Stimulated activated naive CD8-positive, alpha-beta T cell treated with anti-CD3 and anti-CD28 coated beads, Interleukin-15, amount 100 ng/mL, for 72 hours (primary cell): ENCODE measurements around the gene TTPAL.

Experiments
- ATAC-seq: fragments of 150-1000 bp; cut with Tn5 transposase; 2 replicates; pipeline ENCODE4 v1.10.0; 2021; ENCODE audit warnings: mild to moderate bottlenecking, moderate library complexity
- DNase-seq, 2 donors: peaks; one replicate each; pipeline ENCODE4 v3.0.0; 2021 to 2022
- H3K27ac Mint-ChIP-seq, 2 donors: one replicate each; pipeline ENCODE4 v1.8.0; 2022; ENCODE audit warnings: mild to moderate bottlenecking in 2 of 2, mixed read lengths in 2 of 2, moderate library complexity in 2 of 2
- H3K27me3 Mint-ChIP-seq: one replicate; pipeline ENCODE4 v1.8.0; 2022; ENCODE audit warnings: mixed read lengths
- H3K4me1 Mint-ChIP-seq: one replicate; pipeline ENCODE4 v1.8.0; 2022; ENCODE audit warnings: mild to moderate bottlenecking, mixed read lengths
- H3K4me3 Mint-ChIP-seq, 2 donors: one replicate each; pipeline ENCODE4 v1.8.0; 2022; ENCODE audit warnings: mild to moderate bottlenecking in 2 of 2, mixed read lengths in 2 of 2, moderate library complexity in 1 of 2
- H3K9me3 Mint-ChIP-seq, 2 donors: one replicate each; pipeline ENCODE4 v1.8.0; 2022; ENCODE audit warnings: mixed read lengths in 2 of 2

TTPAL gene

GRCh38 chr20:44433751-44434538, 41.7 kb upstream of the TTPAL start:
- no peak overlapping the region for H3K27ac Mint-ChIP-seq
- no peaks in the 10 kb centered on the region for H3K9me3 Mint-ChIP-seq
- H3K27me3 Mint-ChIP-seq: peaks cover 16% of the 10 kb centered on the region
- no peak for ATAC-seq
- DNase-seq: no peak
- no peak overlapping the region for H3K4me3 Mint-ChIP-seq
- H3K4me1 Mint-ChIP-seq: no peaks in the 10 kb centered on the region

- DNase-seq: no peak
- H3K4me3 Mint-ChIP-seq: no peak overlapping the region
- H3K4me1 Mint-ChIP-seq: no peaks in the 10 kb centered on the region
- no peaks in the 10 kb centered on the region for H3K9me3 Mint-ChIP-seq
- H3K27me3 Mint-ChIP-seq: peaks cover 16% of the 10 kb centered on the region
- ATAC-seq: no peak
- H3K27ac Mint-ChIP-seq: peak overlapping the region in 1 of 2 donors; percentile 7
These were observed 39.9 kb upstream of the TTPAL start for GRCh38 chr20:44435630-44436335.

GRCh38 chr20:44436393-44436792, 39.3 kb upstream of the TTPAL start:
- DNase-seq: no peak
- ATAC-seq: no peak
- Mint-ChIP-seq H3K4me3 (no peak overlapping the region), H3K27me3 (peaks cover 16% of the 10 kb centered on the region), H3K27ac (no peak overlapping the region), H3K9me3 (no peaks in the 10 kb centered on the region), H3K4me1 (no peaks in the 10 kb centered on the region)

GRCh38 chr20:44437497-44437896, 38.2 kb upstream of the TTPAL start:
- no peak for DNase-seq
- H3K4me1 Mint-ChIP-seq: no peaks in the 10 kb centered on the region
- H3K27me3 Mint-ChIP-seq: peaks cover 9% of the 10 kb centered on the region
- no peak overlapping the region for H3K27ac Mint-ChIP-seq
- H3K4me3 Mint-ChIP-seq: no peak overlapping the region
- ATAC-seq: no peak
- H3K9me3 Mint-ChIP-seq: no peaks in the 10 kb centered on the region

- Mint-ChIP-seq H3K4me1 (no peaks in the 10 kb centered on the region), H3K9me3 (no peaks in the 10 kb centered on the region), H3K4me3 (no peak overlapping the region), H3K27ac (no peak overlapping the region), H3K27me3 (no peaks in the 10 kb centered on the region)
- no peak for ATAC-seq
- DNase-seq: no peak
These were observed 36.9 kb upstream of the TTPAL start for GRCh38 chr20:44438782-44439181.

GRCh38 chr20:44439318-44439717, 36.4 kb upstream of the TTPAL start:
- no peak overlapping the region for H3K4me3 Mint-ChIP-seq
- ATAC-seq: no peak
- no peak for DNase-seq
- no peak overlapping the region for H3K27ac Mint-ChIP-seq
- no peaks in the 10 kb centered on the region for H3K27me3 Mint-ChIP-seq
- H3K4me1 Mint-ChIP-seq: no peaks in the 10 kb centered on the region
- H3K9me3 Mint-ChIP-seq: no peaks in the 10 kb centered on the region

- Mint-ChIP-seq H3K4me3 (no peak overlapping the region), H3K4me1 (no peaks in the 10 kb centered on the region), H3K27ac (no peak overlapping the region), H3K9me3 (no peaks in the 10 kb centered on the region), H3K27me3 (no peaks in the 10 kb centered on the region)
- DNase-seq: no peak
- ATAC-seq: no peak
These were observed 33.2 kb upstream of the TTPAL start for GRCh38 chr20:44442298-44443070.

GRCh38 chr20:44445742-44446710, 29.6 kb upstream of the TTPAL start:
- Mint-ChIP-seq H3K27ac (no peak overlapping the region), H3K9me3 (no peaks in the 10 kb centered on the region), H3K4me1 (no peaks in the 10 kb centered on the region), H3K4me3 (no peak overlapping the region), H3K27me3 (no peaks in the 10 kb centered on the region)
- no peak for ATAC-seq
- no peak for DNase-seq

GRCh38 chr20:44447827-44448419, 27.8 kb upstream of the TTPAL start:
- ATAC-seq (no peak), DNase-seq (no peak)
- H3K27me3 Mint-ChIP-seq: no peaks in the 10 kb centered on the region
- H3K9me3 Mint-ChIP-seq: no peaks in the 10 kb centered on the region
- H3K4me3 Mint-ChIP-seq: no peak overlapping the region
- no peak overlapping the region for H3K27ac Mint-ChIP-seq
- H3K4me1 Mint-ChIP-seq: no peaks in the 10 kb centered on the region

- ATAC-seq: no peak
- Mint-ChIP-seq H3K4me1 (no peaks in the 10 kb centered on the region), H3K27ac (no peak overlapping the region), H3K4me3 (no peak overlapping the region), H3K27me3 (no peaks in the 10 kb centered on the region), H3K9me3 (no peaks in the 10 kb centered on the region)
- DNase-seq: no peak
These were observed 26.7 kb upstream of the TTPAL start for GRCh38 chr20:44448753-44449546.

GRCh38 chr20:44449864-44450263, 25.8 kb upstream of the TTPAL start:
- Mint-ChIP-seq H3K27ac (no peak overlapping the region), H3K9me3 (no peaks in the 10 kb centered on the region), H3K27me3 (no peaks in the 10 kb centered on the region), H3K4me1 (no peaks in the 10 kb centered on the region), H3K4me3 (no peak overlapping the region)
- ATAC-seq: no peak
- no peak for DNase-seq

GRCh38 chr20:44450281-44450889, 25.3 kb upstream of the TTPAL start:
- Mint-ChIP-seq H3K4me1 (no peaks in the 10 kb centered on the region), H3K27ac (peak overlapping the region in 1 of 2 donors; percentile 21), H3K27me3 (no peaks in the 10 kb centered on the region), H3K9me3 (no peaks in the 10 kb centered on the region), H3K4me3 (no peak overlapping the region)
- DNase-seq (no peak), ATAC-seq (no peak)

GRCh38 chr20:44450903-44451450, 24.7 kb upstream of the TTPAL start:
- Mint-ChIP-seq H3K27me3 (no peaks in the 10 kb centered on the region), H3K9me3 (no peaks in the 10 kb centered on the region), H3K27ac (peak overlapping the region in 1 of 2 donors; percentile 21), H3K4me1 (no peaks in the 10 kb centered on the region), H3K4me3 (no peak overlapping the region)
- DNase-seq: no peak
- ATAC-seq: no peak
